HG03095 (cell line): ENCODE measurements around the gene KIRREL2.
"Not testable (repeated sequence)": the region's sequence is repeated elsewhere in the genome, so short reads cannot be mapped to it uniquely, and the experiment has no call there.

Experiments
- ATAC-seq: cut with Tn5 transposase; IDR thresholded peaks from one replicate; pipeline ENCODE4 v1.9.1; 2021; ENCODE audit warnings: moderate library complexity; ENCODE audit not compliant: unreplicated experiment

KIRREL2 gene

DNA sequence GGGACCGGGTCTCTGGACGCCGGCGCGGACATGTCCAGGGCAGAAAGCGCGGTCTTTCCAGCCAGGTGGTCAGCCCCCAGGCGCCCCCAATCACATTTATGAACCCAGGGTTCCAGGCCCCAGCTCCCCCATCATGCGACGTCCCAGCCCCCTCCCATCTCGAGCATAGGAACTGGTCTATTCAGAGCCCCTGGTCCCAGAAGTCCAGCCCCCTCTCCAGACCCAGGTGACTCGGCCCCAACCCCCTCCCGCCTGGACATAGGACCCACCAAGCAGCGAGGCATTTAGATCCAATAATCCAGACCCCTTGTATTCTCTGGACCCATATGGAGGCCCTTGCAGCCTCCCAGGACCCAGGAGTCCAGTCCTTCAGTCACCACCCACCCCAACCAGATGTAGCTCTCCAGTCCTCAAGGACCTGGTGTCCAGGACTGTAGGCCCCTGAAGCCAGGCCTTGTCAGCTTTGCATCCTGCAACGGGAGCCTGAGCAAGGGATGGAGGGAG, 12.2 kb downstream of the KIRREL2 start:
- ATAC-seq: no peak

DNA sequence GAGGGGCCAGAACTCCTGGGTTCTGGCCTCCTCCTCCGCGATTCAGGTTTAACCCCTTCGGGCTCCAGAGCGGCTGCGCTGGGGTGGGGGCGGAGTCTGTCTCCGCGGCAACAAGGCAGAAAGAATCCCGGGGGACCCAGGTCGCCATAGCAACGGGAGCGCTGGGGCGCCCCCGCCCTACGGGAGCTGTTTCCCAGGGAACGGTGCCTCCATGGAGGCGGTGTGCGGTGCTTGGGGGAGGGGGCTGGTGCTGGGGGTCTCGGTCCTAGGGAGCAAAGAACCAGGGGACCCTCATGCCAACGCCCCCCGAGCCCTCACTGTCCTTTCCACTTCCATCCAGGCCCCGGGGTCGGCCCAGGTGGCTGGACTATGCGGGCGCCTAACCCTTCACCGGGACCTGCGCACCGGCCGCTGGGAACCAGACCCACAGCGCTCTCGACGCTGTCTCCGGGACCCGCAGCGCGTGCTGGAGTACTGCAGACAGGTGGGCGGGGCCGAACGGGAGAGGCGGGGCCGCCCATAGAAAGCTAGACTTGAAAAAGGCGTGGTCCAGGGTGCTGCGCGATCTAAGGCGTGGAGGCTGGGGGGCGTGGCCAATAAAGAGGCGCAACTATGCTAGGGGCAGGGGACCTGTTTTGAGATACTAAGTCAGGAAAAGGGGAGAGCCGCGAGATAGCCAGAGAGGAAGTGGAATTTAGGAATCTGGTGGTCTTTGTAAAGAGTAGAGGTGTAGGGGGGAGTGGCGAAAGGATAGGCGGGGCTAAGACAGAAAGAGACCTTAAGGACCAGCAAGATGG, 12.8 kb downstream of the KIRREL2 start:
- peak; percentile 57 for ATAC-seq

- not testable (repeated sequence) for ATAC-seq
These were observed 13.5 kb downstream of the KIRREL2 start for GRCh38 chr19:35870124-35870736.

DNA sequence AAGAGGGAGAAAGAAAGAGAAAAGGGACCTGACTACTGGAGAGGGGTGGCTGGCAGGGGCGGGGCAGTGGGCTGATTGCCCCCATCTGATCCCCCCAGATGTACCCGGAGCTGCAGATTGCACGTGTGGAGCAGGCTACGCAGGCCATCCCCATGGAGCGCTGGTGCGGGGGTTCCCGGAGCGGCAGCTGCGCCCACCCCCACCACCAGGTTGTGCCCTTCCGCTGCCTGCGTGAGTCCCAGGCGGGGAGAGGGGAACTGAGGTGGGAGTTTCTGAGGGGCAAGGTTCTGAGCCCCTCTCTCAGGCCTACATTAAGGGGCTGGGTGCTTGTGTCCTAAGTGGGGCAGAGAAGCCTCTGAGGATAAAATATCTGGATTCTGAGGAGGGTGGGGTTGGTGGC, 14.1 kb downstream of the KIRREL2 start:
- ATAC-seq: no peak

DNA sequence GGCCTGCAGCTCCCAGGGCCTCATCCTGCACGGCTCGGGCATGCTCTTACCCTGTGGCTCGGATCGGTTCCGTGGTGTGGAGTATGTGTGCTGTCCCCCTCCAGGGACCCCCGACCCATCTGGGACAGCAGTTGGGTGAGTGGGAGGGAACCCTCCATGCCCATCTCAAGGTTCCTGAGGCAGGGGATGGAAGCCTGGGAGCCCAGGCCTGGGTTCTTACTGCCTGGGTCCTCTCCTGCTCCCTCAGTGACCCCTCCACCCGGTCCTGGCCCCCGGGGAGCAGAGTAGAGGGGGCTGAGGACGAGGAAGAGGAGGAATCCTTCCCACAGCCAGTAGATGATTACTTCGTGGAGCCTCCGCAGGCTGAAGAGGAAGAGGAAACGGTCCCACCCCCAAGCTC, 14.9 kb downstream of the KIRREL2 start:
- no peak for ATAC-seq

DNA sequence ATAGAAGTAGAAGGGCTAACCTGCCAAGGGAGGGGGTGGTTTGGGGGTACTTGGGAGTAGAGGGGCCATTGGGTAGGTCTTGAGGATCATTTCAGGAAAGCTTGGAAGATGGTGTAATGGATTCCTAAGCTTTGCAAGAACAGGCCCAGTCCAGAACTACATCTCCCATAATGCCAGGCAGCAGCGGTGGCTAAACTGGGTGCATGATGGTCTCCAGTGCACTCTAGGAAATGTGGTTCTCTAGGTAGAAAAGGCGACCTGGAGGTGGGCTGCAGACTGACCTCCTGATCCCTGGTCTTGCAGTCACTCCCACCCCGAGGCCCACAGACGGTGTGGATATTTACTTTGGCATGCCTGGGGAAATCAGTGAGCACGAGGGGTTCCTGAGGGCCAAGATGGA, 15.5 kb downstream of the KIRREL2 start:
- ATAC-seq: no peak

DNA sequence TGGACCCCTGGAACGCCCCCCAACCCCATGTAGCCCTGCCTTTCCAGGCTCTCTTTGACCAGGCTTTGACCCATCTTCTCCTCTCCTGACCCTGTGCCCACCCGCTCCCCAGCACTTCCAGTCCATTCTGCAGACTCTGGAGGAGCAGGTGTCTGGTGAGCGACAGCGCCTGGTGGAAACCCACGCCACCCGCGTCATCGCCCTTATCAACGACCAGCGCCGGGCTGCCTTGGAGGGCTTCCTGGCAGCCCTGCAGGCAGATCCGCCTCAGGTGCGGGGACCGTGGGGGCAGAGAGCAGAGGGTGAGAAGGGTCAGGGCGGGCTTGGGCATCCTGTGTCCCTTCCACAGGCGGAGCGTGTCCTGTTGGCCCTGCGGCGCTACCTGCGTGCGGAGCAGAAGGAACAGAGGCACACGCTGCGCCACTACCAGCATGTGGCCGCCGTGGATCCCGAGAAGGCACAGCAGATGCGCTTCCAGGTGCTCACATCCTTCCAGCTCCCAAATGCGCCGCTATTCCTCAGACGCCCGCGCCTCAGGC, 17.8 kb downstream of the KIRREL2 start:
- no peak for ATAC-seq

- no peak for ATAC-seq
These were observed 22.4 kb downstream of the KIRREL2 start for GRCh38 chr19:35879068-35879467.

DNA sequence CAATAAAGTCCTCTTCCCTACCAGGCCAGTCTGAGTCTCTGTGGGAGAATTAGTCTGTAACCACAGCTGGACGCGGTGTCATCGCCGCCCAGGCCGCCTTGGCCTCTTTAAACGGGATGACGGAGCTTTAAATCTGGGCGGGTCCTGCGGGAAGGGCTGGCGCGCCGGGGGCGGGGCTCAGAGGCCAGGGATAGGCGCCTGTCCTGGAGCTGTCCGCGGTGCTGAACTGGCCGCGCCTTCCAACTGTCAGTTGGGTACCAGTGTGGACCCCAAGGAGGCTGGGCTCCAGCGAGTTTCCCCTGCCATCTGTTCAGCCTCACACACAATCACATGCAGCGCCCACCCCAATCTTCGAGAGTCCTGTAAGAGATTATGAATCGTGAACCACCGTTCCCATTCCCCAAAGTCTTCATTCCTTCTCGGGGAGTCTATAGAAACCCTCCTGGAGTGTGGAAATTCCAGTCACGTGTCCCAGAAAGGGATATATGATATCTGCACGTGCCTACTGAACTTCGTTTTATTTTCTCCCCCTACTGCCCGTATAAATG, 23.1 kb downstream of the KIRREL2 start:
- ATAC-seq: no peak

GRCh38 chr19:35882114-35882832, 25.6 kb downstream of the KIRREL2 start:
- ATAC-seq: no peak

DNA sequence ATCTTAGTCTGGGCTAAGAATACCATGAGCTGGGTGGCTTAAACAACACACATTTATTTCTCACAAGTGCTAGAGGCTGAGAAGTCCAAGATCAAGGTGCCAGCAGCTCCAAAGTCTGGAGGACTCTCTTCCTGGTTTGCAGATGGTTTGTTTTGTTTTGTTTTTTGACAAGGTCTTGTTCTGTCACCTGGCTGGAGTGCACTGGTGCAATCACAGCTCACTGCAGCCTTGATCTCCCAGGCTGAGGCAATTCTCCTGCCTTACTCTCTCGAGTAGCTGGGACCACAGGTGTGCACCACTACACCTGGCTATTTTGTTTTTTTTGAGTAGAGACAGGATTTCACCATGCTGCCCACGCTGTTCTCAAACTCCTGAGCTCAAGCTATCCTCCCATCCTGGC, 27.2 kb downstream of the KIRREL2 start:
- no peak for ATAC-seq

DNA sequence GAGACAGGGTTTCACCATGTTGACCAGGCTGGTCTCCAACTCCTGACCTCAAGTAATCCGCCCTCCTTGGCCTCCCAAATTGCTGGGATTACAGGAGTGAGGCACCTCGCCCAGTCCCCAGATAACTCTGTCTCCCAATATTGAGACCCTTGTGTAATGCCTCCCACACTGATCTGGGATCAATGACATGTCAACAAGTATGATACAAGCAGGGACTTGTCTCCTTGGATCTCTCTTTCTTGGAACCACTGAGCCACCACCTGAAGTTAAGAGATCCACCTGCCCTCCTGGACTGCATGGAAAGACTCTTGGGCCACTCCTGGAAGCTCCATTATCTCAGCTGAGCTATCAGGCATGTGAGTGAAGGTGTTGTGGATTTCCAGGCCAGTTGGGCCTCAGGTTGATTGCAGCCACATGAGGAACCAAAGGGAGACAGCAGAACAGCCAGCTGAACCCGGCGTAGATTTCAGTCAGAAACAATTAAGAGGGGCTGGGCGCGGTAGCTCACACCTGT, 28.6 kb downstream of the KIRREL2 start:
- no peak for ATAC-seq

DNA sequence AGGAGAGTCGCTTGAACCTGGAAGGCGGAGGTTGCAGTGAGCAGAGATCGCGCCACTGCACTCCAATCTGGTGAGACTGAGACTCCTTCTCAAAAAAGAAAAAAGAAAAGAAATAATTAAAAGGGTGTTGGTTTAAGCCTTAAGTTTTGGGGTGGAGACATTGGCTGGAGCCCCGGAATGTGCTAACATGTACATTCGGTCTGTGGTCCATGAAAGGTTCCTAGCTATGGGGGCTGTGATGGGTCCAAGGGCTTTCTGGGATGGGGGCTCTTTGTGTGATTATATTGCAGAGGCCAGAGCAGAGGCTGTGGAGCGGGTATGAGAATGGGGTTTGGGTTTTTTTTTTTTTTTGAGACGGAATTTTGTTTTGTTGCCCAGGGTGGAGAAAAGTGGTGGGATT, 29.2 kb downstream of the KIRREL2 start:
- ATAC-seq: no peak

GRCh38 chr19:35887197-35887596, 30.5 kb downstream of the KIRREL2 start:
- no peak for ATAC-seq

- no peak for ATAC-seq
These were observed 31.7 kb downstream of the KIRREL2 start for GRCh38 chr19:35888398-35888797.

- ATAC-seq: no peak
These were observed 32.8 kb downstream of the KIRREL2 start for GRCh38 chr19:35889370-35890112.

- ATAC-seq: no peak
These were observed 33.5 kb downstream of the KIRREL2 start for GRCh38 chr19:35890113-35890650.

- not testable (repeated sequence) for ATAC-seq
These were observed 35.1 kb downstream of the KIRREL2 start for GRCh38 chr19:35891819-35892218.

DNA sequence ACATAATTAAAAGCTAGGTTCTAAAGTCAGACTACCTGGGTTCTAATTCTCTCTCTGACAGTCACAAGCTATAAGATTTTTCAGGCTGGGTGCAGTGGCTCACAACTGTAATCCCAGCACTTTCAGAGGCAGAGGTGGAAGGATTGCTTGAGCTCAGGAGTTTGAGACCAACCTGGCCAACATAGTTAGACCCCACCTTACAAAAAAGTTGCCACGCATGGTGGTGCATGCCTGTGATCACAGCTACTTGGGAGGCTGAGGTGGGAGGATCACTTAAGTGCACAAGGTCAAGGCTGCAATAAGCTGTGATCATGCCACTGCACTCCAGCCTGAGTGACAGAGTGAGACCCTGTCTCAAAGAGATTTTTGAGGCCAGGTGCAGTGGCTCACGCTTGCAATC, 37.6 kb downstream of the KIRREL2 start:
- ATAC-seq: no peak
